ENCODE data around the gene RTL1.

RTL1 gene

DNA sequence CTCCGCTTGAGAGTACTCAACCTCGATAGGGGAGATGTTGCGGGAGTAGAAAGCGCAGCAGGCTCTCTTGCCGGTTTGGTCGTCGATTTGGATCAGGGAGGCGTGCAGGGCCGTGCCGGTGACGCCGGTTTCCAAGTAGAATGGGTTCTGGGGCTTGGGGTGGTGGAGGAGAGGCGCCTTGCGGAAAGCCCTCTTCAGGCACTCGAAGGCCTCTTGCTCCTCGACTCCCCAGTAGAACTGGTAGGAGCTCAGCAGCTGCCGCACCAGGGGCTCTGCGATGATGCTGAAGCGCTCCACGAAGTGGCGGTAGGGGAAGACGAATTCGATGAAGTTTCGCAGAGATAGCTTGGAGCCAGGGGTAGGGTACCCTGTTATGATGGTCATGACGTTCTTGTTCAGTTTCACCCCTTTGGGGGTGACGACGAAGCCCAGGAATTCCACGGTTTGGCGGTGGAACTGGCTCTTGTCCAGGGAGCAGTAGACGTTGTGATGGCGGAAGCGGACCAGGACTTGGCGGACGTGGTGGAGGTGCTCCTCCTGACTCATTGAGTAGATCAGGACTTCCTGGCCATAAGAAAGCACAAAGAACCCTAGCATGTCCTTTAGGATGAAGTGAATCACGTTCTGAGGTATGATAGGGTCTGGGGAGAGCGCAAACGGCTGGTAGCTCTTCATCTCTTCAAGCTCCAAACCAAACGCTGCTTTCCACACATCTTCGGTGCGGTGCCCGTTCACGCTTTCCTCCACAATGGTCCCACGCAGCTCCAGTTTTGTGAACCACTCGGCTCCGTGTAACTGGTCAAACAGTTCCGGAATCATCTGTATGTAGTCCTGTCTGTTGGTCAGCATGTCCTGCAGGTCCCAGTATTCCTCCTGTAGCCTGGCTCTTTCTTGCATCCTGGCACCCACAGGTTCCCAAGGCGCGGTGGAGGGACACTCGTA is 21.2 kb downstream of the RTL1 start:
- in situ Hi-C loops (cut with MboI; ENCODE audit: low sequenced_read_pairs), result no loop called here

DNA sequence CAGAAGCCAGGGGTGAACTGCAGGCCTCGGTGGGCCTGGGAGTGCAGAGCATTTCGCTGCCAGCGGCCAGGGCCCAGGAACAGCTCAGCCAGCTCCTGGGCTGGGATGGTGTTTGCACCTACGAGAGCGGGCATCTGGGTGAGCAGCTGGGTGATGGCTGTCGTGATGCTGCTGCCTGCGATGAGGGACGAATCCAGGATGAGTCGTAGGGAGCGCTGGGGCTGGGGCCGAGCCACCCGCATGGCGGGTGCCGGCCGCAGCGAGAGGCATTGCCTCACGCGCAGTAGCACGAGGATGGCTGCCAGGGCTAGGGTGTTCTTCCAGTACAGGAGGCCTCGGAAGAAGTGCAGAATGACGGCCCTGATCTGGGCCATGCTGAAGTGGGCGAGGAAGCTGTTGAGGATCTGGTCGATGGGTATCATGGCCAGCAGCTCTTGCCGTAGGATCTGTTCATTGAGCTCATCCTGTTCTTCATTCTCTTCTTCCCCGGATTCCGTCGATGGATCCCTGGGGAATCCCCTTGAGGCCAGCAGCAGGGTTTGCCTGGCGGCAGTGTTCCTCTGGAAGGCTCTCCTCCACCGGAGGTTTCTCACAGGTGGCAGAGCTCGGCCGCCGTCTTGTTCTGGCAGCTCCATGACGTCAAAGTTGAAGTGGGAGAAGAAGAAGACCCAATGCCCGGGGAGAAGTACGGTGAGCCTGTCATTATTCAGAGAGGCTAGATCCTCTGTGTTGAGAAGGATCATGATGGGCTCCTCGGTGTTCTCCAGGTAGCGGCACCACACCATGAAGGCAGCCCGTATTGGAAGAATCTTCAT is 22.1 kb downstream of the RTL1 start:
- in situ Hi-C loops (cut with MboI; ENCODE audit: low sequenced_read_pairs), result no loop called here

DNA sequence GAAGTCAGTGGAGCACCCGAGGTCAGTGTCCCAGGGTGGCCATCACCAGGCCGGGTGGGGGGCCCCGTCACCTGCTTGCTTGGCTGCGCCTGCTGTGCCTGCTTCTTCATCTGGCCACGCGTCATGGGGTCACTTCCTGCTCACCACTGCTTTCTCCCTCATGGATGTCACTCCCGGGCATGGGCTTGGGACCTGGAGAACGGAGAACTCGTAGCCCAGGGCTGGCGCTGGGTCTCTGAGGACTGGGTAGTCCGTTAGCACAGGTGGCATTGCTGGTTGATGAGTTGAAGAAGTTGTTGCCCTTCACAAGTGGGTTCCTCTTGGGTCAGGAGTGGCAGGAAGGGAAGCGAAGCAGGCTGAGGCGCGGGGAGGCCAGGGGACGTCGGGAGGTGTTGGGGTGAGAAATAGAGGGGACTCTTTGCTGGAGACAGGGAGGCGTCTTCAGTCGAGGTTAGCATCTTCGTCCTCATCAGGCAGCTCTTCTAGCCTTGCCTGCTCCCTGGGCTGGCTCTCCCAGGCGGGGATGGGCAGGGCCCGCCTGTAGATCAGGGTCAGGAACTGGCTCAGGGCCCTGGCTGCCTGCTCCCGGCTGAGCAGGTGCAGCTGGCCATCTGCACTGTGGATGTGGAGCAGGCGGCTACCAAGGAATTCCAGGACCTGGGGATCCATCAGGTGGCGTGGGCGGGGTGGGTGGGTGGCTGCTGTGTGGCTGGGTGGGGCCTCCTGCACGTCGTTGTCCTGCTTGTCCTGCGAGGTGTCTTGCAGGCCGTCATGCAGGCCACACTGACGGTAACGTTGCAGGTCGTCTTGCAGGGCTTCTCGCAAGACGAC is 23.0 kb downstream of the RTL1 start:
- in situ Hi-C loops (cut with MboI; ENCODE audit: low sequenced_read_pairs), result no loop called here

DNA sequence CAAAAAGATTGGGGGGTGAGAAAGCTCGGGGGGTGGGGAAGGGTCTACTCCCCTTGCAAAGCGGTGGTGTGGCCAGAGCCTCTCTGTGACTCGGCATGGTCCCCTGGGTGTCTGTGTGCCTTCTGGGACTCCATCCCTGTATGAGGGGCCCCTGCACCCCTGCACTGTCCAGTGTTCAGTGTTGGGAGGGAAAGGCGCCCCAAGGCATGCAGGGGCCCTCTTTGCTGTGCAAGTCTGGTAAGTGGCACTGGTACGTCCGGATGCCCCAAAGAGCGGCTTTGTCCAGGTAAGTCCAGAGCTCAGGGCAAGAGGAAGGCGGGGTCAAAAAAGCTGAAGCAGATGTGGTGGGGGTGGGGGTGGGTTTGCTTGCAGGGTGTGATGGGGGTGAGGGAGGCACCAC is 23.7 kb downstream of the RTL1 start:
- in situ Hi-C loops (cut with MboI; ENCODE audit: low sequenced_read_pairs), result no loop called here

DNA sequence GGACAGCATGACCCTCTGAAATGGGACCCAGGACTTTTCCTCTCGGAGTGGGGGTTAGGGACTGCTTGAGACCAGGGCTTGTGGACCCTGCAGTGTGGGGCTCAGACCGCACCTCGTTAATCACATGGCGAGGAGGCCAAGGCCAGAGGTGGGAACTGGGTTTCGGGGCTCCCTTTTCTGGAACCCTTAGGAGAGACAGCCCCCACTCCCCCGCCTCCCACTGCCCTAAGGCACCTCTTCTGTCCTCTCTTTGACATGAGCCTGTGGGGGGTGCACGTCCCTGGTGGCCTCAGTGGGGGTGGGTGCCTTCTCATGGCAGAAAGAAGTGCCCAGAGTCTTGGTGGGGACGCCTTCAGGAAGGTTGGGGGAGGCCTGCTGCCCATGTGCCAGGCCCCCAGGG is 24.3 kb downstream of the RTL1 start:
- in situ Hi-C loops (cut with MboI; ENCODE audit: low sequenced_read_pairs), result no loop called here

DNA sequence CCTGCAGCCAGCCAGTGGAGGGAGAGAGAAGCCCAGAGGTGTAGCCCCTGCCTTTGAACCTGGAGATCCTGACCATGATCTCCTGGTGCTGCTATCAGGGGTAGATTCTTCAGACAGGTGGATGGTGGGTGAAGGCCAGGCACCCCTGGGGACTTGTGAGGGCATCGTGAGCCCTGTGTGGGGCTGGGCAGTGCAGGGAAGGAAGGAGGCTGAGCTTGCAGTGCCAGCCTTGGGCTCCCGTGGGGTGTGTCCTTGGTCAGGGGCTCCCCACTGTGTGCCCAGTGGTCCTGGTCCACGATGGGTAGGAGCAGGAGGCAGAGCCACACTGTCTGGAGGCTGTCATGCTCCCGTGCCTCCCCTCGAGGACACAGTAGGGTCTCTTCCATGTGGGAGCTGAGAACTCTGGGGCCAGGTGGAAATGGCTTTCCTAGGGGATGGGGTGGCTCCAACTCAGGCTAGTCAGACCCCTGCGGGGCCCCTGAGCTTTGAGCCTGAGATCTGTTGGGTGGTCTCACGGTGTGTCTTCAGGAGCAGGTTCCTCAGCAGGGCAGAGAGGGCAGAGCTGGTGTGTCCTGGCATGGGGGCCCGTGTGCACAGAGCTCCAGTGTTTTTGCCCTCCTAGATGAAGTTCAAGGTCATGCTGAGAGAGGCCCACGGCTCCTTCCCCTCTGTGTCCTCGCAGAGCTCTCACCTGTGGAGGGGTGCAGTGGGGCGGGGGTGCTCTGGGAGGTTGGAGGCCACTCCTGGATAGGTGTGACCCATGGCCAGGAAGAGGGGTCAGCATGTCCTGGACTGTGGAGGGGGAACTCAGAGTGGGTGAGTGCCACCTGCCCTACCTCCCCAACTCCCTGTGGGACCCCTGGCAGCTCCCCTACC is 25.0 kb downstream of the RTL1 start:
- in situ Hi-C loops (cut with MboI; ENCODE audit: low sequenced_read_pairs), result no loop called here

DNA sequence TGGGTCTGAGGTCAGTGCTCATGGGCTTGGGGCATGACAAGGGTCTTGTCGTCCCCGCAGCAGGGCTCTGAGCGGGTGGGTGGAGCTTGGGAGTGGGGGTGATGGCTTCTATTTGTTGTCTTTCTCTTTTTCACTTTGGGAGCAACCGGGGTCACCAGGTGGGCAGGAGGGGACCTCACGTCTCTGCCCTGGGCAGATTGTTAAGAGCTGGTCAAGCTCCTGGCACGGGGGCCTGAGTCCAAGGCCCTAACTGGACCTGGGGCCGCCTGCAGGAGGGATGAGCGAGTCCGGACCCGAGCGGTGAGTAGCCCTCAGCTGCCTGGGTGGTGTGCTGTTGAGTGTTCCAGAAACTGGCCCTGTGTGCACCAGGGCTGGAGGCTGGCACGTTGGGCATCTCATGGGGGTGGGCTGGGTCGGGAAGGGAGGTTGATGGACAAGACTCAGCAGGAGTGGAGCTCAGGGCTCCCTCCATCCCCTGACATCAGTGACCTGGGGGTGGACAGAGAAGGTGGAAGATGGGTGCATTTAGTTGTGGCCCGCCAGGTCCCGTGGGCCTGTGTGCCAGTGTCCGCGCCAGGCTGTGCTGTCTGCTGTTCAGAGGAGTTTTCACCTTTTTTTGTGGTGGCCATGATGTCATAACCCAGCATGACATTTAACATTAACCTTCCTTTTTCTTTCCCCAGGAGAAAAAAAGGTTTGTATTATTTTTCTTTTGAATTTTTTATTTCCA is 27.5 kb downstream of the RTL1 start:
- in situ Hi-C loops (cut with MboI; ENCODE audit: low sequenced_read_pairs), result no loop called here

DNA sequence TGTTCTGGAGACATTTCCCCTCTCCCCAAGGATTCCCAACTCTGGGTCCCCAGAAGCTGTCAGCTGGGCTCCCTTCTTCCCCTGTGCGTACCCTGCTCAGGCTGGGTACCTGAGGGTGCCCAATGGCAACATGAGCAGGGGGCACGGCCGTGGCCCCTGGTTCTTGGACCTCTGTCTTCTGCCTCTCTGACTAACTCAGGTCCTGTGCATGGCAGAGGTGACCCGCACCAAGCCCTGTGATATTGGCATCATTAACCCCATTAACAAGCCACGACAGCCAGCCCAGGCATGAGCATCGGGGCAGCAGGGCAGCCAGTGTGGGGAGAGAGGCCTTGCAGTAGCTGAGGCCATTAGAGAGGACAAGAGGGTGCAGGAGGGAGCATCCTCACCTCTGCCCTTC is 28.4 kb downstream of the RTL1 start:
- in situ Hi-C loops (cut with MboI; ENCODE audit: low sequenced_read_pairs), result no loop called here

DNA sequence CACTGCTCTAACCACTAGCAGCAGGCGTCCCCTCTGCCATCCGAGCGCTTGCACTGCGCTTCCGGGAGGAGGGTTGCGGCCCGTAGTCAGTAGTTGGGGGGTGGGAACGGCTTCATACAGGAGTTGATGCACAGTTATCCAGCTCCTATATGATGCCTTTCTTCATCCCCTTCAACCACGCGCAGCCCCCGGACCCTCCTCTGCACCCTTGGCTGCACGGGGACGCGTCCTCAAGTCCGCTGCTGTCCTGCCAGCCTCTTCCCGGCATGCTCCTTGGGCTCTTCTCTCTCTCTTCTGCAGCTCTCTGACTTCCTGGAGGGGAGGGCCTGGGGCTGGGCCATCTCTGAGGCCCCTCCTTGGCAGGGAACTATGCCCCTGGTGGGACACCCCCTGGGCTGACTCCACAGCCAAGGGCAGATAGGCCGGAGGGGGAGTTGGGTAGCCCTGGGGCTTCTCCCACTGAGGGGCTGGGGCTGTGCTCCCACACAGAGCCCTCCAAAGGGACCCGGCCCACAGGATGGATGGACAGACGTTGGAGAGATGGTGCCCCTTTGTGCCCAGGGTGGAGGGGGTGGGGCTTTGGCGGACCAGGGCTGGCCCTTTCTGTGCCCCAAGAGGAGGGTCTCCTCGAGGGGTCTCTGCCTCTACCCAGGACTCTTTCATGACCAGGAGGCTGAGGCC is 29.0 kb downstream of the RTL1 start:
- in situ Hi-C loops (cut with MboI; ENCODE audit: low sequenced_read_pairs), result no loop called here

DNA sequence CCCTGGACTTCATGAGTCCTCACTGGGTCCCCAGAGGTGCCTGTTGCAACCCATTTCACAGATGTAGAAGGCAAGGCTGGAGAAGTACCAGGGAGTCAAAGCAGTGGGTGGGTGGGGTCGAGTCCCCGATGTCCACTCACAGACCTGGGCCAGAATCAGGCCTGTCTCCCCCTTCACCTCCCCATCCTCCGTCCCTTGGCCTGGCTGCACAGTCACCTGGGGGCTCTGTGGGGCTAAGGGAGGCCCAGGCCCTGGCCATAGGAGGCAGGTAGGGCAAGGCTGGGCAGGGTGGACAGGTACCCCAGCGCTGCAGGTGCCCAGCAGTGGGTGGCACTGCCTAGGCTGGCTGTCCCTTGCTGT is 29.5 kb downstream of the RTL1 start:
- in situ Hi-C loops (cut with MboI; ENCODE audit: low sequenced_read_pairs), result no loop called here

DNA sequence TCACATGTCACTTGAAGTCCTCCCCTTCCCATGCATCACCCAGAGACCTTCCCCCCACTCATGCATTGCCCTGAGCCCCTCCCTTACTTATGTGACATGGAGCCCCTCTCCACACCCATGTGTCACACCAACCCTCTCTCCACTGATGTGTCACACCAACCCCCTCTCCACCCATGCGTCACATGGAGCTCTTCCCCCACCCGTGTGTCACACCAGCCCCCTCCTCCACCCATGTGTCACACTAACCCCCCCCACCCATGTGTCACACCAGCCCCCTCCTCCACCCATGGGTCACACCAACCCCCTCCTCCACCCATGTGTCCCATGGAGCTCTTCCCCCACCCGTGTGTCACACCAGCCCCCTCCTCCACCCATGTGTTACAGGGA is 30.4 kb downstream of the RTL1 start:
- in situ Hi-C loops (cut with MboI; ENCODE audit: low sequenced_read_pairs), result no loop called here

DNA sequence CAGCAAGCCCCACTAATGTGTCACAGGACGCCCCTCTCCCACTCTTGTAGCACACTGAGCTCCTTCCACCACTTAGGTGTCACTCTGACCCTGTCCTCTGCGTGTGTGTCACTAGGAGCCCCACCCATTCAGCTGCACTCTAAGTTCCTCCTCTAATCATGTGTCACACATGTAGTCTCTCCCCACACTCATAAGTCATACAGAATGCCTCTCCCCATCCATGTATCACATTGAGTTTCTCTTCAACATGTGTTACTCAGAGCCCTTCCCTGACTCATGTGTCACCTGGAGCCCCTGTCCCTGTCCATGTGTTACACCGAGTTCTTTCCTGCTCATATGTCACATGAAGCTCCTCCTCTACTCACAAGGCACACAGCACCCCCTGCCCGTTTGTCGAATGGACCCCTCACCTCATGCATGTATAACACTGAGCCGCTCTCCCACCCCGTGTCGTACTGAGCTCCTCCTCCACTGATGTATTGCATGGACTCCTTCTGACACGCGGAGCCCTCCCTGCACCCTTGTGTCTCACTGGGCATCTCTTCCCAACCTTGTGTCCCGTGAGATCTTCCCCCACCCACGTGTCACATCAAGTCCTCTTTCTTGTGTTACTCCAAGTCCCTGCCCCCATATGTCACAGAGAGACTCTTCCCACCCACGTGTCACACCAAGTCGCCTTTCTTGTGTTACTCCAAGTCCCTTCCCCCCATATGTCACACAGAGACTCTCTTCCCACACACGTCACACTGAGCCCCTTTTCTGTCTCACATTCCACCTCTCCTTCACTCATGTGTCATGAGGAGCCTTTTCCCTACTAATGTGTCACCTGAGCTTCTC is 31.0 kb downstream of the RTL1 start:
- in situ Hi-C loops (cut with MboI; ENCODE audit: low sequenced_read_pairs), result no loop called here

DNA sequence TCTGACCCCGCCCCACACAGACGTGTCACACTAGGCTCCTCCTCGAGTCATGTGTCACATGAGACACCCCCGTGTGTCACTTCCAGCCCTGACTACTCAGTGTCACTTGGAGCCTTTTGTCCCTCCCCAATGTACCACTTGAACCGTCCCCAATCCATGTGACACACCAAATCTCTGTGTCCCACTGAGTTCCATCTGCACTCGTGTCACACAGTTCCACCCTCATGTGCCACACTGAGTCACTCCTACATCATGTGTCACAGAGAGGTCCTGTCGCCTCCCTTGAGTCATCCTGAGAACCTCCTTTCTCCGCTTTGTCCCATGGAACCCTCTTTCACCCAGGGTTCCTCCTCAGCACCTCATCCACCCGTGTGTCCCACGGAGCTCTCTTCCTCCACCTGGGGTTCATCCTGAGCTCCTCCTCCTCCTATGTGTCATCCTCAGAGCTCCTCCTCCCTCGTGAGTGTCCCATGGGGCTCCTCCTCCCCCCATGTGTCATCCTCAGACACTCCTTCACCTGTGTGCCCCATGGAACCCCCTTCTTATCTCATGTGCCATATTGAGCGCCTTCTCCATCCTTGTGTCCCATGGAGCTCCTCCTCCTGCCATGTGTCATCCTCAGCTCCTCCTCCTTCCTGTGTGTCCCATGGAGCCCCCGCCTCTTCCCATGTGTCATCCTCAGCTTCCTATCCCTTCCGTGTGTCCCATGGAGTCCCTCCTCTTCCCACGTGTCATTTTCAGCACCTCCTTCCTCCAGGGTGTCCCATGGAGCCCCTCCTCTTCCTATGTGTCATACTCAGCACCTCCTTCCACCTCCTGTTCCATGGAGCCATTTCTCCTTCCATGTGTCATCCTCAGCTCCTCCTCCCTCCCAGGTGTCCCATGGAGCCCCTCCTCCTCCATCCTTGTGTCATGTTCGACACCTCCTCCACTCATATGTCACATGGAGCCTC is 32.0 kb downstream of the RTL1 start:
- in situ Hi-C loops (cut with MboI; ENCODE audit: low sequenced_read_pairs), result no loop called here

DNA sequence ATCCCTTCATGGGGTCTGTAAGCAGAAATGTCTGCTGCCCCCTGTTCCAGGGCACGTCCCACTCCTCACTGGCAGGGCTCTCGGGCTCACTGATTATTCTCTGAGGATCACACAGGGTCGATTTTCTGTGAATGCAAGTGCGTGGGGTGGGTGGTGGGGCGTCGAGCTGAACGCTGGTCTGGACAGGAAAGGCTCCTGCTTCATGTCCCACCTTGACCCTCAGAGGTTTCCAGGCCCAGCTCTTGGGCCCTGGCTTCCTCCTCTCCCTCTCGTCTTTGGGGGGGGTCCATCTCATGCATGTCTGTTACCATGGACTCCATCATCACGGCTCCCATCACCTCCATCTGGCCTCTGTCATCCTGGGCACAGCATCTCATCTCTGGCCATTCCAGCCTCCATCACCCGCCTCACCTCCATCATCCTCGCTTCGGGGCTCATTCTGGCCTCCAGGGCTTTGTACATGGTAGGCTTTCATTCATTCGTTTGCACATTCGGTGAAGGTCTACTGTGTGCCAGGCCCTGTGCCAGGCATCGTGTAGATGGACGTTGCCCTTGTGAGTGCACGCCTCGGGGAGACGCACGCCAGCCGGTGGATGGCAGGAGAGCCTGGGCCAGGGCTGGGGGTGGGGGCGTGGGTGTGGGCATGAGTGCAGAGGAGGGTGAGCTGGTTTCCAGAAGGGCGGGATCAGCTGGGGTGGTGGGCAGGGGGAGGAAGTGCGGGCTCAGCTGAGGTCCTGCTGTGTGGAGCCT is 34.7 kb downstream of the RTL1 start:
- in situ Hi-C loops (cut with MboI; ENCODE audit: low sequenced_read_pairs), result no loop called here

DNA sequence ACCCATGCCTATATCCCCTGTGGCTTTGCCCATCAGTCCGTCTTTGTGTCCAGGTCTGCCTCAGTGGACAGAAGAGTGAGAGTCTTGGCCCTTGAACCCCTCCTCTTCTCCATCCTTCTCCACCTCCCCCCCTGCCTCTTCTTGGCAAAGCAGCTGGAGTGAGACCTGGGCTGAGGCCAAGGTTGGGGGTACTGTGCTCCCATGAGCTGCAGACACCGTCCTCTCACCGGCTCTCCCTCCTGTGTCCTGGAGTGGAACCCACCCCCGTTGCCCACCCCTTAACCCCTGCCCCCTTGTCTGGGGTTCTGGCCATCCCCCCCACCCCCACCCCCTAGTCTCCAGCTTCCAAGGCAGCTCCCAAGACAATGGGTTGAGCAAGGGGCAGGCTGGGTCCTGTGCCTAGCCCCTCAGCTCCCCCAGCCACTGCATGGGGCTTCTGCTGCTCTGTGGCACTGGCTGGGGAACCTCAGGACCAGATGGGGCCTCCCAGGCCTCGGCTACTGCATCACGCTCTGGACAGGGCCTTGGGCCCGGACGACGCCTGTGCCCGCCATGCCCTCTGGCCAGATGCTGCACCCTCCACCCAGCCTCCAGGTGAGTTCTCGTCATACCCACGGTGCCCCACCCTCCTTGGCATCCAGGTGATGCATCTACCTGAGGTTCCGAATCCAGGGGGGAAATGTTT is 35.7 kb downstream of the RTL1 start:
- in situ Hi-C loops (cut with MboI; ENCODE audit: low sequenced_read_pairs), result no loop called here
